ENCODE results near the gene C2orf15.

- TF ChIP-seq CTCF (IDR thresholded peaks at IDR 0.05) = no peak
- TF ChIP-seq POLR2A (IDR thresholded peaks at IDR 0.05) = no peak
- no peak for TF ChIP-seq EP300 (IDR thresholded peaks at IDR 0.05)
- no peak for TF ChIP-seq POLR2AphosphoS5 (IDR thresholded peaks at IDR 0.05)
Observed at GRCh38 chr2:99183025-99183424, 41.5 kb downstream of the C2orf15 start.

Measured in upper lobe of left lung (tissue), 4 donors.